Astrocyte of the spinal cord (primary cell): Measurements from ENCODE around the gene LDLRAD4.
A peak's percentile ranks its signal among the peaks of the same experiment; 100 is the strongest.

Experiments
- DNase-seq: peaks from one replicate; pipeline ENCODE4 v3.0.0; 2011; ENCODE audit warnings: low read depth, low spot score
- H3K4me3 ChIP-seq: 2 replicates; pipeline ENCODE4 v1.5.1; 2011; ENCODE audit warnings: low read depth, mild to moderate bottlenecking, low read length, moderate library complexity
- CTCF ChIP-seq: IDR thresholded peaks from 2 replicates; pipeline ENCODE4 v1.5.1; 2012; ENCODE audit warnings: low read depth, mild to moderate bottlenecking, low read length, inconsistent platforms
- in situ Hi-C: cut with HindIII; loops from 2 replicates; pipeline ENCODE4 v1.10.0; 2017; ENCODE audit warnings: low sequenced_read_pairs

LDLRAD4 gene

GRCh38 chr18:13374096-13374467, 155.5 kb downstream of the LDLRAD4 start:
- H3K4me3 ChIP-seq, result no peak overlapping the region
- no peak for DNase-seq
- in situ Hi-C loops, result no loop called here
- TF ChIP-seq CTCF, result no peak

GRCh38 chr18:13374468-13375301, 156.1 kb downstream of the LDLRAD4 start:
- no peak for DNase-seq
- no peak overlapping the region for H3K4me3 ChIP-seq
- in situ Hi-C loops, result no loop called here
- no peak for TF ChIP-seq CTCF

- in situ Hi-C loops, result no loop called here
- DNase-seq, result peak; percentile 96
- no peak overlapping the region for H3K4me3 ChIP-seq
- TF ChIP-seq CTCF, result peak; percentile 12
Measured at GRCh38 chr18:13375302-13376255, 157.0 kb downstream of the LDLRAD4 start.

GRCh38 chr18:13376298-13376840, 157.8 kb downstream of the LDLRAD4 start:
- in situ Hi-C loops, result no loop called here
- peak; percentile 36 for DNase-seq
- no peak for TF ChIP-seq CTCF
- H3K4me3 ChIP-seq, result no peak overlapping the region

- TF ChIP-seq CTCF, result no peak
- in situ Hi-C loops, result no loop called here
- DNase-seq, result no peak
- H3K4me3 ChIP-seq, result no peak overlapping the region
Measured at GRCh38 chr18:13376841-13377351, 158.3 kb downstream of the LDLRAD4 start.

GRCh38 chr18:13377496-13377895, 158.9 kb downstream of the LDLRAD4 start:
- in situ Hi-C loops, result no loop called here
- no peak overlapping the region for H3K4me3 ChIP-seq
- no peak for DNase-seq
- no peak for TF ChIP-seq CTCF
